Stimulated activated CD8-positive, alpha-beta memory T cell treated with anti-CD3 and anti-CD28 coated beads, Interleukin-12 subunit alpha, Interleukin-12 subunit beta, amount 100 ng/mL, for 24 hours (primary cell): ENCODE results near the gene ENGASE.
"Not testable (repeated sequence)": the region's sequence is repeated elsewhere in the genome, so short reads cannot be mapped to it uniquely, and the experiment has no call there.

Source experiments
- DNase-seq: peaks from one replicate; pipeline ENCODE4 v3.0.0-alpha.2; 2020; ENCODE audit errors: extremely low read depth

ENGASE gene

GRCh38 chr17:79074649-79075445 lies at the start of gene ENGASE:
Gene ENGASE (plus strand): TSS chr17:79074824. CDS start chr17:79074945, 121 bp downstream.
- DNase-seq: peak; percentile 80

DNA sequence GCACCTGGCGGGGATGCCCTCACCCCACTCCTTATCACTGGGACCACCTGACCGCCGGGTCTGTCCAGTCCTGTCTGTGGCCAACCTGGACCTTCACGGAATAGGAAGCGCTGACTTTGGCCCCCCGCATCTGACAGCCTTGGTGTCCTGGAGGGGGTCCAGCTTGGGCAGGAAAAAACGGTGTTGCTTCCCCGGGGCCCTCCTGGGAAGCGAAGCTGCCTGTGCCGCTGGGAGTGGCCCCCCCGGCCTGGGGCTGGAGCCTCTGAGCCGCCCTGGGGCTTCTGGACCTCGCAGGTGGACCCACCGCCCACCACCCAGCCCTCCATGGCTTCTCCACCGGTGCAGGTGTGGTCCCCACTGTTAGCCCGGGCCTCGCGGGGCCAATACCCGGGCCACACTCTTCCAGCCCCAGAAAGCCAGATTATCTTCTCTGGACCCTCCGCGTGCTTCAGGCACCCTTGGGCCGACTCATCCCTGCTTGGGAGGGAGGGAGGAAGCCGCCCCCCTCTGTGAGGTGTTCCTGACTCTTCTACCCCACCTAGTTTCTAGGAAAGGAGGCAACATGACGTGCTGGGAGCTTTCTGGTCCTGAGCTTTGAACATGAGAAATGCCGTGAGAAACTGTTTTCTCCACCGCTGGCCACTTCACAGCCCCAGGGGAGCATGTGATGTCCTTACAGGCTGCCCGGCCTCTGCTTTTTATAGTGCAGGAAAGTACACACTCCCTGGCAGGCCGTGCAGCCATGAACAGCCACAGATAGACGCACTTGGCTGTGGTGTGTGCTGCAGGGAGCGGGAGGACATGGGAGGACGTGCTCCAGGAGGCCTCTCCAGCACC lies 49.5 kb upstream of the ENGASE start:
- no peak for DNase-seq

DNA sequence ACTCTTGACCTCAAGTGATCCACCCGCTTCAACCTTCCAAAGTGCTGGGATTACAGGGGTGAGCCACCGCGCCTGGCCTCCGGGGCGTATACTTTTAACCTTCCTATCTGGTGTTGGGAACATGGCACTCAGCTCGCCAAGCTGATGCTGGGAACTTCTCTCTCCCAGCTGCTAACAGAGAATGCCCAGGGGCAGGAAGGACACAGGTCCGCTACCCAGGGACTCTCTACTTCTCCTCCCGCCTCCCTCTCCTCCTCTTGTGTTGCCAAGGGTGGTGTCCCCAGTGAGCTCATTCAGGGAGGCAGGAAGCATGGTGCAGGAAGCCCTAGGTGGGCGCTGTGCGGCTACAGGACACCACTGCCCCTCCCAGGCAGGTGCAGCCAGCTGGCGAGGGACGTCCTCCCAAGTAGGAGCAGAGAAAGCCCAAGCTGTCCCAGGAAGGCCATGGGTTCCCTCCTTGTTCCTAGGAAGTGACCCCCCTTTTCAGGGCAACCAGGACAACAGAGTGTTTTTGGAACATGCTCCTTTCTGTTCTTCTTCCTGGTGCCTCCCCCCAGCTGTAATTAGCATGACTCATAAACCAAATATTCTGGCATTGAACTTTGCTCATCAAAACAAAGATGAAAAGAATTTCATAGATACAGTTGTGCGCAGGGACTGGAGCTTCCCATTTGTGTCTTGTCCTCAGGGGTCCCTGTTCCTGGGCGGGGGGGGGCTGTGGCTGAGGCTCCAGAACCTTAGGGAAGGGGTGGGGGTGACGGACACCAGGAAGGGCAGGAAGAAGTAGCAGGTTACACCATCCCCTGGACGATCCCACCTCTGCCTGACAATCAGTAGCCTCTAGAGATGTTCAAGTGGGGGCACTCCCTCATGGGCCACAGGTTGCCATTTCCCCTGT lies 48.0 kb upstream of the ENGASE start:
- DNase-seq: no peak

DNA sequence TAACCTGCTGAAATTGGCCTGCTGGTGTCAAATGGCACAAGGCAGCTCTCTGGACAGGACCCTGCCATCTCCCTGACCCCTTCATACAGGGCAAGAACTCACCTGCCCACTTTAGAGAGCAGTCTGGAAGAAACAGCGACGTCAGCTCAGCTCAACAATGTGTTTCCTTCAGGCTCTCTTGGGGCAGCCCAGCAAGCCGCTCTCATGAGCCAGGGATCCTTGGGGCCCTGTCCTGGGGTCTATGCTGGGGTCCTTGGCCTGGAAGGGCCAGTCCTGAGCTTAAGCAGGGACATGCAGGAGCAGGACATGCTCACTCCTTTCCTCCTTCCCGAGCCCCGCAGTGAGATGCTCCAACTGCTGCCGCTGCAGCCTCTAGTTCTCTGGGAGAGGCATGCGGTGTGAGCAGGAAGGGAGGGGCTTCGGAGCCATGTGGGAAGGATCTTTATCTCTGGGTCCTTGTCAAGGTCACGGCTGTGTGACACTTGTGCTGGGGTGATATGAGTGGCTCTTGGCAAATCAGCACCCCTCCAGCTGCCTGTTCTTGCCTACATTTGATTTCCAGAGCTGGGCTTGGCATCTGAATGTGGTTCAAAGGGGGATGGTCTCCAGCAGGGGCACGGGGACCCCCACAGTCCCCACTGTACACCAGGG lies 47.2 kb upstream of the ENGASE start:
- no peak for DNase-seq

GRCh38 chr17:79027925-79028491 lies 46.6 kb upstream of the ENGASE start:
- no peak for DNase-seq

GRCh38 chr17:79028496-79029326 lies 45.9 kb upstream of the ENGASE start:
- DNase-seq: no peak

- no peak for DNase-seq
Observed at GRCh38 chr17:79029327-79030009, 45.2 kb upstream of the ENGASE start.

DNA sequence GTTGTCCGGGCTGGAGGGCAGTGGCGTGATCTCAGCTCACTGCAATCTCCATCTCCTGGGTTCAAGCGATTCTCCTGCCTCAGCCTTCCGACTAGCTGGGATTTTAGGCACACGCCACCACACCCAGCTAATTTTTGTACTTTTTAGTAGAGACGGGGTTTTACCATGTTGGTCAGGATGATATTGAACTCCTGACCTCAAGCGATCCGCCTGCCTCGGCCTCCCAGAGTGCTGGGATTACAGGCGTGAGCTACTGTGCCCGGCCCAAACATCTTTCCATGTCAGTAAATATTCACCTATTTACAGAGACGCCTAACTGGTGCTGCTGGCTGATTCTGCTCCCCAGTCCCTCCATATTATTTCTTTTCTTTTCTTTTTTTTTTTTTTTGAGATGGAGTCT lies 44.0 kb upstream of the ENGASE start:
- not testable (repeated sequence) for DNase-seq

GRCh38 chr17:79031996-79032875 lies 42.4 kb upstream of the ENGASE start:
- DNase-seq: no peak

DNA sequence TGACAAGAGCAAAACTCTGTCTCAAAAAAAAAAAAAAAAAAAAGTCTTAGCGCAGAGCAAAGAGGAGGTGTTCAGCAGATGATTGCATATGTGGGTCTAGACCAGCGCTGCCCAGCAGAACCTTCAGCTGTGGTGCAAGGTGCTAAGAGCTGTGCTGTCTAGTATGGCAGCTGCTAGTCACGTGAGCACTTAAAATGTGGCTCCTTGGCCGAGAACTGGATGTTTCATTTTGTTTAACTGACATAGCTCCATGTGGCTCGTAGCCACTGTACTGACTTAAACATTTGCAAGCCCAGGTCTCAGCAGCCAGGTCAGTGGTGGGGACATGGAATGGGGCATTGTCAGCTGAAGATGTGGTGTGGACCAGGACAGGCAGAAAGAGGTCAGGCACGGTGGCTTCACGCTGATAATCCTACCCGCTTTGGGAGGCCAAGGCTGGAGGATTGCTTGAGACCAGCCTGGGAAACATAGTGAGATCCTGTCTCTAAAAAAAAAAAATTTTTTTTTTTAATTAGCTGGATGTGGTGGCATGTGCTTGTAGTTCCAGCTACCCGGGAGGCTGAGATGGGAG lies 41.5 kb upstream of the ENGASE start:
- DNase-seq: no peak

GRCh38 chr17:79033741-79034501 lies 40.7 kb upstream of the ENGASE start:
- no peak for DNase-seq

DNA sequence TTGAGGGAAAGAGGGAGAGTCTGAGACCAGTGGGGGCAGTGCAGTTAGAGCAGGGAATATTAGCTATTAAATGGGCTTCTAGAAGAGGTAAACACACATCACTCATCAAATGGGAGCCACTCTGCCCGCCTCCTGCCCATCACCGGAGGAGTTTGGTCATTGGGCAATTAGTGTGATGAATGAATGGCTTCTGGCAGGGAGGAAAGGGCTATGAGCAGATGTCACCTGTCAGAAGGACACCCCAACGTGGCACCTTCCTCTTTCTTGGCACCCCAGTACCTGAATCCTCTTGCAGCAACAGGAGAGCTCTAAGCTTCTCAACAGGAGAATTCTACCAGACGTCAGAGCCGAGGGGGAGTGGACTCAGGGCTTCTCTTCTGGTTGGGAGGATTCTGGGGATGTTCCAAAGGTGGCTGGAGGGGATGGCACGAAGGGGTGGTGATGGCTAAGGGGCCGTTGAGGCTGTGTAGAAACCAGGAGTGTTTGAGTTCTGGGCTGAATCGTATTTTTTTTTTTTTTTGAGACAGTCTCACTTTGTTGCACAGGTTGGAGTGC lies 39.6 kb upstream of the ENGASE start:
- DNase-seq: no peak

DNA sequence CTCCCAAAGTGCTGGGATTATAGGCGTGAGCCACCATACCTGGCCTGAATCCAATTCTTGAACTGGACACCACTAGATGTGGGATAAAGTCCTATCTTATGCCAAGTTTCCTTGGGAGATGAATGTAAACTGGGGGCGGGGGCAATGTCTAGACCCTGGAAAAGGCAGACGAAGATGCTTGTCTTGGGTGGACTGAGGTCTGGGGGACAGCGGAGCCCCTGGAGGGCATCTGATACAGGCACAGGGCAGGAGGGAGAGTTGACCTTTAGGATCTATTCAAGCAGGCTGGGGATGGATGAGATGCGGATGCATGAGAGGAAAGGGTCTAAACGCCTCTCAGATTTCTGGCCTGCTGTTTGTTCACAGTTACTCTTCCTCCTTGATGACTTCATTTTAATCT lies 38.9 kb upstream of the ENGASE start:
- no peak for DNase-seq

DNA sequence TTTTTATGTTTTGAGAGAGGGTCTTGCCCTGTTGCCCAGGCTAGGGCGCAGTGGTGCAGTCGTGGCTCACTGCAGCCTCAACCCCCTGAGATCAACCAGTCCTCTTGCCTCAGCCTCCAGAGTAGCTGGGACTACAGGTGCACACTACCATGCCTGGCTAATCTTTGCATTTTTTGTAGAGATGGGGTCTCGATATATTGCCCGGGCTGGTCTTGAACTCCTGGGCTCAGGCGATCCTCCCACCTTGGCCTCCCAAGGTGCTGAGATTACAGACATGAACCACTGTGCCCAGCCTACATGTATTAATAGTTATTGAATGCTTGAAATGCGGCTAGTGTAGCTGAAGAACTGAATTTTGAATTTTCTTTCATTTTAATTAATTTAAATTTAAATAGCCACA lies 38.4 kb upstream of the ENGASE start:
- DNase-seq: no peak

DNA sequence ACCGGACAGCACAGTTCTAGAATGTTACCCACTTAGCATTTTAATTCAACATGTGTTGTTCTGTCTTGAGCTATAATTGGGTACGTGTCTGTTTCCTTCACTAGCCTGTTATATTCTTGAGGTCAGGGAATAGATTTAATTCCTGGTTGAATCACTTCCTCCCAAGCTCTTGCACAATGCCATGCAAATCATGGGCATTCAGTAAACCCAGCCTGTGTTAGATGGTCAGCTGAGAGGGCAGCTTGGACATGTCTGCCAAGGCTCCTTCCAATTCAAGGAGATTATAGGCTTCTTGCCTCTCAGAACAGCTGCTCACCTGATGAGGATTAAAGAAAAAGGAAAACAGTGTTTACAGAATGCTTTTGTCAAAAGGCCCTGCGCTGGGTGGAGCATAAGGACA lies 38.0 kb upstream of the ENGASE start:
- DNase-seq: no peak

GRCh38 chr17:79038545-79039135 lies 36.0 kb upstream of the ENGASE start:
- no peak for DNase-seq

DNA sequence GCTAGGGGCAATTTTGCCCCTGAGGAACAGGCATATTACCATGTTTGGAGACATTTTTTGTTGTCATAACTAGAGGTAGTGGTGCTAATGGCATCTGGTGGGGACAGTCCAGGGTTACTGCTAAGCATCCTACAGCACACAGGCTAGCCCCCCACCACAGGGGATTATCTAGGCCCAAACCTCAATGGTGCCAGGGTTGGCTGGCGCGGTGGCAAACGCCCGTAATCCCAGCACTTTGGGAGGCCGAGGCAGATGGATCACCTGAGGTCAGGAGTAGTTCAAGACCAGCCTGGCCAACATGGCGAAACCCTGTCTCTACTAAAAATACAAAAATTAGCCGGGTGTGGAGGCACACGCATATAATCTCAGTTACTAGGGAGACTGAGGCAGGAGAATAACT lies 35.5 kb upstream of the ENGASE start:
- no peak for DNase-seq
